Measurements from ENCODE around the gene ROR1.
"Not testable (repeated sequence)": the region's sequence is repeated elsewhere in the genome, so short reads cannot be mapped to it uniquely, and the experiment has no call there.

The ROR1 gene

DNA sequence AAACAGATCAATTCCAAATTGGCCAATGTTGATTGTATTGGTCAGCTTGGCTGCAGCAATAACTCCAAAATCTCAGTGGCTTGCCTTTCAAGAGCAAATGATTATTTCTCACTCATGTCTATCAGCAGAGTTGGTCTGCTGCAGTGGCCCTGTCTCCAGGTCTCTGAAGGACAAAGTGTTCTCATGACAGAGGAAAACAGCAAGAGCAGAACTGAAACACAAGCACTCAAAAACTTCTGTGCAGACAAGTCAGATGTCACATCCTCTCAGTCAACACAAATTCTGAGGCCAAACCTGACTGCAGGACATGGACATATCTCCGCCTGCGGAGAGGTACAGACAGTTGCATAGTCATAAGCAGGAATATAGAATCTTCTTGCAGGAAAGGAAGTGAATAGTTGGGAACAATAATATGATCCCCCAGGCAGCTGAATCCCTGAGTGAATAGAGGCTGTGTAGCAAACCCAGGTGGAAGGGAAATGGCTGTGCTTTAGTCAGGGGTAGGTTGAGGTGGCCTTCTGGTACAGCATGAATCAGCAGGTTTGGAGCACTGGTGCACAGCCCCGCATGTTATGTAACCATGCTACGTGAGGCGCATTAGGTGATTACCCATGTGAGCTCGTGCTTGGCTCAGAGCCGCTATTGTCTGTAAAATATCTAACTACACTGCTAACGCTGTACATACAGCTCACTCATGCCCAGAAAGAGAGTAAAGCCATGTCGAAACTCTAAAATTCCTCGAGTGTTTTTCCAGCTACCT lies 412.5 kb downstream of the ROR1 start:
- DNase-seq (ENCODE audit: low read depth), result no peak

DNA sequence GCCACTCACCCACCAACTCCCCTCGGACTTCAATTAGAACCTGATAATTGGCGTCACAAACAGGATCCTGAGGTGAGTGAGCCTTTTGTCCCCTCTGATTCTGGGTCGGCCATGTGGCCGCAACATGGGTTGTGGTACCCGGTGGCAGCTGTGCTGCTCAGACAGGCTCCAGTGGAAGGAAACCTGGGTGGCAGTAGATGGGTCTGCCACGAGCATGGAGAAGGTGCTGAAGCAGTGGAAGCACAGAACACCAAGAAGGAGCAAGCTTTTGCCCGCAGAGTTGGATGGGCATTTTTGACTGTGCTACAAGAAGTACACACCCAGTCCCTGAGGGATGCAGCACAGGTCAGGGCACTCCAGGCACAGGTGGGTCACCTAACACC lies 413.1 kb downstream of the ROR1 start:
- no peak for DNase-seq (ENCODE audit: low read depth)

DNA sequence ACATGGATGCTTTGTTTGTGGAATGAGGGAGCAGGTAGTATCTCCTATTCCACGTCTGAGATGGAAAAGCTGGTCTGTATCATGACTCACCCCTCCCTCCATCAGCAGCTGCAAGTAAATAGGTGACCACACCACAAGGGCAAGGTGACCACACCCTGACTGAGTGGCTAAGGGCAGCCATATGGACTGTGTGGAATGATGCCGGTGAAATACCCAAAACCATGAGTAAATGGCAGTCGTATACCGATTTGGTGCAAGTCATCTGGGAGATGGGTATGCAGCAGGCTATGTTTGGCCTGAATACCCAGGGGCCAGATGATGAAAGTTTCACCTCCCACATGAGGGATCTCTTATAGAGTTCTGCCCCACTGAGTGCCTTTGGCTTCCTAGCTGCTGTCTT lies 413.8 kb downstream of the ROR1 start:
- DNase-seq (ENCODE audit: low read depth), result no peak

DNA sequence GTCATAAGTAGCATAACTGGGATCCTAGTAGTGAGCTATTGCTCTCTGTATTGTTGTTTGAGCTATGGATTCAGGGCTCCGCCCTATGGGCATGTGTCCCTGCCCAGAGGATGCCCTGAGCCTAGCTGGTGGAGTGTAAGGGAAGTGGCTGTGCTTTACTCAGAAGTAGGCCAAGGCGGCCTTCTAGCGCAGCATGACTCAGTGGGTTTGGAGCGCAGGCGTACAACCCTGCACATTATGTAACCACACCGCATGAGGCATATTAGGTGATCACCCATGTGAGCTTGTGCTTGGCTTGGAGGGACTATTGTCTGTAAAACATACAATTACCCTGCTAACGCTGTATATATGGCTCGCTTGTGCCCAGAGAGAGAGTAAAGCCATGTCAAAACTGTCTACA lies 418.5 kb downstream of the ROR1 start:
- no peak for DNase-seq (ENCODE audit: low read depth)

DNA sequence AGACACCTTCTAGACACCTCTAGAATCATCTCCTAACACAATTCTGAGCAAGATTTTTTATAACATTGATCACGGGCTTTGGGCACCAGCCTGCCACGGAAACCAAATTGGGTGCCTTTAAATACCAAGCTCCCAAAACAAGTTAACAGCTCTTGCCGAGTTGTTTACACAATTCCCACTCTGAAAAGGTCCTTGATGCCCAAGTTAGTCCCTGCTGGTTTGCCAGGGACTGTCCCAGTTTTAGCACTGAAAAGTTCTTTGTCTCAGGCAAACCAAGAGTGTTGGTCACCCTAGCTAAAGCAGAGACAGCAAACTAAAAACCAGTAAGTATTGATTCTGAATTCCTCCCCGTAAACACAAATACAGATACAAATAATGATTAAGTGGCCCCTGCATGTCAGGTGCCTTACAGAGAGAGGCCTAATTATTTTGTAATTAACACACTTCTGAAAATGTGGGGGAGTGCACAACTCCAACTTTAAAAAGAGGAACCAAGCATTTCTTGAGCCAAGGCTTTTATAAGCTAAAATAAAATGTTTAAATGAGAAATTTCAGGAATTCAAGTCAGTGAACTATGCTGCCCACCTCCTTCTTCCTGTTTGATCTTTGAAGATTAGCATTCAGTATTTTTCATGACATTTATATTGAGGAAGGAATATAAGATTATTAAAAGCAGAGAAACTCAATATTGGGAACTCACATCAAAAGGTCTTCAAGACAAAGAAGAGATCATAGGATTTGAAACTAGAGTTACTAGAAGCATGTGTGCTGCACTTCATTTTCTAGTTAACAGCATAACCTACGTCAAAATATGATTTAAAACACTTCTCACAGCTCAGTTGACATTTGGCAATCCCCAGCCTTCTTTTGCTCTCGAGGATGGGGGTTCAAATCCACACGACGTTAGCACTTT lies 420.6 kb downstream of the ROR1 start:
- no peak for DNase-seq (ENCODE audit: low read depth)

DNA sequence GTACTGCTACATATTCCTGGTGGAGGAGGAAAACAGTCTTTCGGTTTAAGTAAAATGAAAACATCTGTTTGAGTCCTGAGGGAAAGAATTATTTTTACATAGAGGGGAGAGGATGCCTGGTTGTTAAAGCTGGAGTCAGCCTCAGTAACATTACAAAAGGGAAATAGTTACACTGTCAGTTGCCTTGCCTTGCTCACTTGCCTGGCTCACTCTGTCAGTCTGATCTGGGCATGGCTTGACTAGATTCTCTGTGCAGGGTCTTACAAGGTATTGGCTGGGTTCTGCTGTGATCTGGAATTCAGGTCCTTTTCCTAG lies 421.2 kb downstream of the ROR1 start:
- DNase-seq (ENCODE audit: low read depth), result no peak

DNA sequence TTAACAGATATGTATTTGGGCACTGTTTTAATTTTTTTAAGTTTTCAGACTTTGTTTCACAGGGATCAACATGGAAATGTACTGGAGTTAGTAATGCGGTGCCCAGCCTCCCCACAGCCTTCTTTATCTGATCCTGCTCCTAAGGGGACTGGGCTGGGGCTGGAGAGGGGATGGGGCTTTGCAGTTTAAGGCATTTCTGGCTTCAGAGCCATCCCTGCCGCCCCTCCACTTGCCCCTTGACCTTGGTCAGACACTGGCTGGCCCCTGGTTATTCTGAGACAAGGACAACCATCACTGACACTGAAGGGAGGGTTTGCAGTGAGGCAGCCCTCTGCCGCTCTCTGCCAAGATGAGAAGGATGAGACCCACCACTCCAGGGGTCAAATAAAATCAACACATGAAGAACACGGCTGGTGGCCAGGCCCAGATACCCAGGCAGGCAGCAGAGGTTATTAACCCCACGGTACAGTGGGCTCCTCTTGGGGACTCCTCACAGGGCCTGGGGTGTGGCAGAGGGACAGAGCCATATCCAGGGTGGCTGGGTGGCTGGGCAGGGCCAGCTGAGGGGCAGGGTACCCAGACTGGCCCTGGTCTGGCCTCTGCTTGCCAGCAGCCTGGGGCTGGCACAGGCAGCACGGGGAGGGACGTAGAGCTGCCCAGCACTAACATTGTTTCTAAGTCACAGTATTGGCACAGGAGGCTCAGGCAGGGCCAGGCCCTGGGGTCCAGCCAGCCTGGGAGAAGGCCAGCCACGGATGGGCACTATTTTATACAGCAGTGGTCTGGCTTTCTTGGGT lies 422.5 kb downstream of the ROR1 start:
- no peak for DNase-seq (ENCODE audit: low read depth)

DNA sequence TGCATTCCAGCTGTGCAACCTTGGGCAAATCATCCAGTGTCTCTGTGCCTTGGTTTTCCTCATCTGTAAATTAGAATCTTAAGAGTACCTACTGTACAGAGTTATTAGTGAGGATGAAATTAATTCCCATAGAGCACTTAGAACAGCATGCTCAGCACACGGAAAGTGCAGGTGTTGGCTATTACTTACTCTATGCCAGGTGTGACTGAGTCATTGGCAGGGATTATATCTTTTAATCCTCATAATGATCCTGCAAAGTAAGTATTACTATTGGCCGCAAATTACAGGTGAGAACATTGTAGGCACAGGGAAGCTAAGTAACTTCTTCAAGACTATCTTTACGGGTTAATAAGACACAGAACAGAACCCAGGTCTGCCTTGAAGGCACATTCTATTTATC lies 423.3 kb downstream of the ROR1 start:
- DNase-seq (ENCODE audit: low read depth), result no peak

DNA sequence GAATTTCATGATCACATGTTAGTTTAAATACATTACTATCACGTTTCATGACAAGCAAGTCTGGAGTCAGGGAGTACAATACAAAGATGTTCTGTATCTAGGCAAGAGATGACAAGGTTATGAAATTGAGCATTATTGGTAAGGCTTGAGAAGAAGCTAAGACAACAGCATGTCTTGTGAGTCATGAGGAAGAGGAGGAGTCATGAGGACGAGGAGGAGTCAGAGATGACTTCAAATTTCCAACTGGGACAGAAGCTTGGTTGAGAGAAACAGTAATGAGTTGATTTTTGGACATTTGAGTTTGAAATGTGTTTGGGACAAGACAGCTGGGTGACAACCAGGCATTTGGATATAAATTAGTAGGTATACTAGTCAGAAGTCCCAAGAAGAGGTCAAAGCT lies 425.3 kb downstream of the ROR1 start:
- DNase-seq (ENCODE audit: low read depth), result no peak

DNA sequence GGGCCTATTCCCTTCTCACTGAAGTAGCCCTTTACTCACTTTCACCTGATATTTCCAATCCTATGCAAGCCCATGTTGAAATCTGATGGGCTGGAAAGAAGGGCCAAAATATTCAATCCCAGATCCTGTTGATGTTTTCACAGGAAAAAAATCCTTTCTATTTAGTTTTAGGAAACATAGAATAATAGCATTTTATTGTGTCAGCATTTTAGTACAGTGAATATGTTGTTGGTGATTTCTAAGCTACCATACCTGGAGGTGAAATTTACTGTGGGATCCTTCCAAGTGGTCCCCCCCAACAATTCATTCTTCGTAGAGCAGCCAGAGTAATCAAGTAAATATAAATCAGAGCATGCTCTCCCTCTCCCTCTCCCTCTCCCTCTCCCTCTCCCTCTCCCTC lies 426.2 kb downstream of the ROR1 start:
- DNase-seq (ENCODE audit: low read depth), result no peak

DNA sequence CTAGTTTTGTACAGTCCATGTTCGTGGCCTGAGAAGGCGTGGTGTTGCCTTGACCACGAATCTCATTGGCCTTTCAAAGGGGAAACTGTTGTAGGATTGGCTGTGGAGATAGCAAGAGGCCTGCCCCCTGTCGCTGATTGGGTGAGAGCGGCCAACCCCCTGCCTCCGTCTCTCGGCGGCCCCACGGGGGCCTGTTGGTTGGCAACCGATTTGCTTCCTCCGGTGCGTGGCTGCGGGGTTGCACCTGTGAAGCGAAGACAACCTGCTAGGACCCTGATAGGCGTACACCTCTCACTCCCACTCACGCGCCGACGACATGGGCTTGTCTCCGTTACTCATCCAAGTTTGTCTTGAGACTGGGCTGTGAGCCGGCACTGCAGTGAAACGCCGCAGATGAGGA lies 429.6 kb downstream of the ROR1 start, which contains the start of gene UBE2U:
UBE2U (plus strand) TSS at position 204 of the 400 bp plus-strand sequence. CDS start 428 bp downstream, outside the sequence.
- DNase-seq (ENCODE audit: low read depth), result no peak

DNA sequence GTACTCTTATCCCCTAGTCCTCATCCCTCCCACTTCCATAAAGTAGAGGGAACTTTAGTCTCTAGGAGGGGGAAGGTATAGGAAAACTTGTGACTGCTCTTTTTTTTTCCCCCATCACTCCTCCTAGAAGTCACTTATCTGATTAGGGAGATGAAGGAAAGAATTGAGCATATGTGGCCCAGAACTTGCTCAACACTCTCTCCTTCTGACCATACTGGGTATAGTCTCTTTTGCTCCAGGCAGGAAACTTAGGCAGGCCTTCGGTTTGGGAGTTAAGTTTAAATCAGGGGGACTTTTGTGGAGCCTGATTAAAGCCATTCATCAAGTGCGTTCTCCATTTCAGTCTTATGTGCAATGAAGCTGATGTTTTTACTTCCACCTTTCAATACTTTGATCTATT lies 435.4 kb downstream of the ROR1 start:
- no peak for DNase-seq (ENCODE audit: low read depth)

DNA sequence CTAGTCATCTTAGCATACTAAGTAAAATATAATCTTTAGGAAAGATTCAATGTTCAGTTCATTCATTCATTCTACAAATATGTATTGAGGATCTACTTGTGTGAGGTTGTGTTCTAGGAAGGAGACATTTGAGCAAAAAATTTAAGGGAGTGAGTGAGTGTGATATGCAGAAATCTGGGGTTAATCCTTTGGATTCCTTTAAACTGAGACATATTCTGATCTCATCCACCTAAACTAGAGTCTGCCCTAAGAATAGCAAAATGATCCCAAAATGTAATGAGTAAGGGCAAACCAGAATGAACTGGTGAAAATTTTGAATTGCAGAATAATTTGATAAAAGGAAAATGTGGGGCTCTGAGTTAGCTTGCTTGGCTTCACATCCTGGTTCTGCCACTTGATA lies 438.2 kb downstream of the ROR1 start:
- no peak for DNase-seq (ENCODE audit: low read depth)

DNA sequence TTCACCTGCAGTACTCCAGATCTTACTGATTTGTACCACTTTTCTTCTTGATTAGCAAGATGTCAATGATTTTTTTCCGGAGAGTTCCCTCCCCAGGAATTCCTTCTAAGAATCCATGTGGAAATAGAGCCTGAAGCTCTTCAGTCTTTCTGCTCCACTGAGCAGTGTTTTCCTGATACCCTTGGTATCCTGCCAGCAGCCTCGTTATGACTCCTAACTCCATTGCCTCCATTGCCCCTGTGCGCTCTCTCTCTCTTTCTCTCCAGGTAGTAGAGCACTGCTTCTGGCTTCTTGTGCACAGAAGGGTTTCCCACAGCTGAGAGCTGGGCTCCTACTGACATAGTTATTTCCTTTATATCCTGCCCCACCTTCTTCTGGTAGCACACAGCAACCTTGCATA lies 441.8 kb downstream of the ROR1 start:
- no peak for DNase-seq (ENCODE audit: low read depth)

DNA sequence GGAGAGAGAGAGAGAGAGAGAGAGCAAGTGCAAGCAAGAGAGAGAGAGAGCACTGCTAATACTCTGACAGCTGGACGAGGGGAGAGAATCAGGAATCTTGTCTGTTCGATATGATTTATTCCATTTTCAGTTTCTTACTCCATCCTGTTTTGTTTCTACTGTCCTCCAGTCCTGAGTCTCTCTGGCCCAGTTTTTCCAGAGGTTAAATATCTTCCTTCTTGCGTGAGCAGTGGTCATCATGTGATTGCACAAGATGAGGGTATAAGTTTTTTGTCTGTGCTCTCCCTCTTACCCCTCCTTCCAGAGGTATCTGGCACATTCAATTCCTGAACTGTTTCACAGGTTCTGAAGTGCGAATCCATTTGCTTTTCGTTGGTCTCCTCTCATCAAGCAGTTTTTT lies 446.4 kb downstream of the ROR1 start:
- DNase-seq (ENCODE audit: low read depth), result no peak

DNA sequence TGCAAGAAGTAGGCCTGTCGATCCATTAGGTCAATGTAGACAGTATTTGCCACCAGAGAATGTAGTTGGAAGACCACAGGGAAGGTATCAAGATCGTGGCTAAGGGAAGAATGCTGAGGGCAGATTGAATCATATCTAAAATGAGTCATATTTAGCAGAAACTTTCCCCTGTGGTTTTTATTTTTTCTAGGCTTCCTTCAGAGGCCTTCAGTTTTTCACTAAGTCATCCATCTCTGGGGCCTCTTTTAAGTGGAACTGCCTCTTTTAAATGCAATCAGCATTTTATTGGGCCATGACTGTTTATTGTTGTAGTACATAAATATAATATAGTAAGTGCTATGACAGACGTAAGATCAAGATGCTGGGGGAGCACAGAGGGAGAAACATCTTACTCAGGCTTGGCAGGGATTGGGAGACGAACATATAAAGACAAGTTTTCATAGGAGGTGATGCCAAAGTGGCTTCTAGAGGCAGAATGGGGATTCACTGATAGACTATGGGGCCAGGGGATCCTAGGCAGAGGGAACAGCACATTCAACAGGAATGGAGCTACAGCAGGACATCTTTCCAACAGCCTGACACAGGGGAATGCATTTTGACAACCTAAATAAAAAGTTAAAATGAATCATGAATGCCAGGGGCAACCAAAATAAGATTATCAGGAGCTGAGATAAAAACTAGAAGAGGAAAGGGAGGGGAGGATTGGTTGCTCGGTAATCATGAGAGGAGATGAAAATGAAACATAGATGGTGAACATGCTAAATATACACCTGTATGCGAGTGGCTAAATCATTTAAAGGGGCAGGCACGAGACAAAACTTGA lies 449.7 kb downstream of the ROR1 start:
- no peak for DNase-seq (ENCODE audit: low read depth)

DNA sequence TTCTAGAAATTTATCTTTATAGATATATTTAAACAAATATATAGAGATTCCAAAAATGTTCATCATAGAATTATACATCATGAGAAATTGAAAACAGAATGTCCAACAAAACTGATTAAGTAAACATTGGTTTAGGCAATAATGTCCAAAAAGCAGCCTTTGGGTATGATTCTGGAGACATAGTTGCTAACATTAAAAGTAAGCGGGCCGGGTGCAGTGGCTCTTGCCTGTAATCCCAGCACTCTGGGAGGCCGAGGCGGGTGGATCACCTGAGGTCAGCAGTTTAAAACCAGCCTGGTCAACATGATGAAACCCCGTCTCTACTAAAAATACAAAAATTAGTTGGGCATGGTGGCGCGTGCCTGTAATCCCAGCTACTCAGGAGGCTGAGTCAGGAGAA lies 450.4 kb downstream of the ROR1 start:
- not testable (repeated sequence) for DNase-seq (ENCODE audit: low read depth)

DNA sequence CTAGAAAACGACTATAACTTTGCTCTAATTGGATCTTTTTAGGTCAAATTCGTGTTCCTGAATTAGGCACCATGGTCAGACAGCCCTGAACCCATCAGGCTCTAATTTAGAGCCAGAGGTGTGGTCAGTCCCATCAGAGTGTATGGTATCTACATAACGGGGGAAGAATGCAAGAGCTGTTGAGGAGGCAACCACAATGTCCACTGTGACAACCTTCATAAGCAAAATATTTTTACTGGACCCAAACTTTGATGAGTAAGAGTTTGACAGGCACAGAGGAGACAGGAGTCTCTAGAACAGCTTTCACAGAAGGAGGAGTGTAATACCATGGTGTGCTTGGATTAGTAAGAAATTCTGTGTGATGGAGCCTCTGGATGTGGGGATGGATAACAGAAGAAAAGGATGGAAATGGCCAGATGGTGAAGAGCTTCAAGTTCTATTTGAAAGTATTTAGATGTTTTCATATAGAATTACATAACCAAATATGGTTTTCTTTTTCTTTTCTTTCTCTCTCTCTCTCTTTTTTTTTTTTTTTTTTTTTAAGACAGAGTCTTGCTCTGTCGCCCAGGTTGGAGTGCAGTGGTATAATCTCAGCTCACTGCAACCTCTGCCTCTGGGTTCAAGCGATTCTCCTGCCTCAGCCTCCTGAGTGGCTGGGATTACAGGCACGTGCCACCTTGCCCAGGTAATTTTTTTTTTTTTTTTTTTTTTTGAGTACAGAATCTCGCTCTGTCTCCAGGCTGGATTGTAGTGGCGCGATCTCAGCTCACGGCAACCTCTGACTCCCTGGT lies 454.5 kb downstream of the ROR1 start:
- no peak for DNase-seq (ENCODE audit: low read depth)

DNA sequence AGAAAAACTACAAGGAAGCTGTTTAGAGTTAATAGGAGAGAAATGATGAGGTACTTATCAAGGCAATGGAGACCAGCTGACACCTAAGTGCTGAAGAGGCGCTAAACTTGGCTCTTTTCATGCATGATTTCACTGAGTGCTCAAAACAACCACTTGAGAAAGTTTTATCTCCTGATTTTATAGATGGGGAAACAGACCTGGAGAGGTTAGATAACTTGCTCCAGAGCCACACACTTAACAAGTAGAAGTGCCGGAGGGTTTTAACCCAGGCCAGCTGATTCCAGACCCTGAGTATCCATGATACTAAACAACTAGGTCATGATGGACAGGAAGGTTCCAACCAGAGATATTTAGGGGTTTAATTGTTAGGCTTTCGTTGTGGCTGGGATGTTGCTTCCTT lies 455.5 kb downstream of the ROR1 start:
- DNase-seq (ENCODE audit: low read depth), result no peak

Measured in T follicular helper cell (primary cell).